GM23338 (cell line): Measurements from ENCODE around the gene SEMG1. TPM values are rescaled to one million over a fixed set of nuclear protein-coding genes. Genes with fewer than 3 reads are reported as not detected.
A peak's percentile ranks its signal among the peaks of the same experiment; 100 is the strongest.

Experiments
- ATAC-seq: fragments of 200-7000 bp; cut with Tn5 transposase; 3 replicates; pipeline ENCODE4 v1.9.1; 2020
- DNase-seq: peaks from one replicate; pipeline ENCODE4 v3.0.0-alpha.2; 2015; ENCODE audit warnings: low spot score
- H2AFZ ChIP-seq: fragments of 200-600 bp; sonication (generic); 2 replicates; pipeline ENCODE4 v1.8.0; 2016; ENCODE audit warnings: antibody characterized with exemption, mild to moderate bottlenecking, moderate library complexity
- H3F3A ChIP-seq: fragments of 200-600 bp; sonication (generic); replicated peaks from 2 replicates; pipeline ENCODE4 v1.8.0; 2017; ENCODE audit warnings: antibody characterized with exemption, mixed run types, low read depth
- H3K27ac ChIP-seq: fragments of 200-600 bp; sonication (generic); 2 replicates; pipeline ENCODE4 v1.6.1; 2016; ENCODE audit warnings: low read depth
- H3K27me3 ChIP-seq: fragments of 200-600 bp; sonication (generic); 2 replicates; pipeline ENCODE4 v1.8.0; 2016; ENCODE audit warnings: mild to moderate bottlenecking, mixed run types, moderate library complexity; ENCODE audit not compliant: insufficient read depth
- H3K36me3 ChIP-seq: fragments of 200-600 bp; sonication (generic); 2 replicates; pipeline ENCODE4 v1.8.0; 2016; ENCODE audit warnings: mild to moderate bottlenecking; ENCODE audit not compliant: insufficient read depth
- H3K4me1 ChIP-seq: fragments of 200-600 bp; sonication (generic); 2 replicates; pipeline ENCODE4 v1.8.0; 2016; ENCODE audit warnings: mild to moderate bottlenecking, moderate library complexity; ENCODE audit not compliant: insufficient read depth
- H3K4me2 ChIP-seq: fragments of 200-600 bp; sonication (generic); 2 replicates; pipeline ENCODE4 v1.7.1; 2017; ENCODE audit warnings: mixed run types
- H3K4me3 ChIP-seq: fragments of 200-600 bp; sonication (generic); 2 replicates; pipeline ENCODE4 v1.6.1; 2016; ENCODE audit warnings: mixed run types
- H3K79me2 ChIP-seq: fragments of 200-600 bp; sonication (generic); replicated peaks from 2 replicates; pipeline ENCODE4 v1.8.0; 2017; ENCODE audit warnings: mild to moderate bottlenecking; ENCODE audit not compliant: insufficient read depth
- H3K9me2 ChIP-seq: fragments of 200-600 bp; sonication (generic); 2 replicates; pipeline ENCODE4 v1.8.0; 2017; ENCODE audit not compliant: insufficient read depth
- H4K20me1 ChIP-seq: fragments of 200-600 bp; sonication (generic); replicated peaks from 2 replicates; pipeline ENCODE4 v1.8.0; 2017; ENCODE audit warnings: mild to moderate bottlenecking; ENCODE audit not compliant: insufficient read depth
- H3K27ac Mint-ChIP-seq: 2 replicates; pipeline ENCODE4 v1.8.0; 2020; ENCODE audit warnings: inconsistent platforms, mild to moderate bottlenecking, moderate library complexity, mixed read lengths
- H3K27me3 Mint-ChIP-seq: 3 replicates; pipeline ENCODE4 v1.8.0; 2022; ENCODE audit warnings: low read depth, mild to moderate bottlenecking, moderate library complexity, mixed read lengths, inconsistent platforms; ENCODE audit not compliant: insufficient read depth, poor library complexity
- H3K36me3 Mint-ChIP-seq: 3 replicates; pipeline ENCODE4 v1.8.0; 2021; ENCODE audit warnings: low read depth, mild to moderate bottlenecking, inconsistent platforms, moderate library complexity, mixed read lengths
- H3K4me1 Mint-ChIP-seq: 3 replicates; pipeline ENCODE4 v1.8.0; 2020; ENCODE audit warnings: mild to moderate bottlenecking, inconsistent platforms, mixed read lengths
- H3K4me3 Mint-ChIP-seq: 3 replicates; pipeline ENCODE4 v1.8.0; 2021; ENCODE audit warnings: moderate library complexity, mild to moderate bottlenecking, inconsistent platforms, mixed read lengths
- H3K9me3 Mint-ChIP-seq: 3 replicates; pipeline ENCODE4 v1.8.0; 2020; ENCODE audit warnings: moderate library complexity, mild to moderate bottlenecking, inconsistent platforms, mixed read lengths
- CREB1 ChIP-seq: fragments of 250-450 bp; sonication (Bioruptor Pico); IDR thresholded peaks from 2 replicates; pipeline ENCODE4 v1.5.0; 2020; ENCODE audit warnings: low read depth, mild to moderate bottlenecking, moderate library complexity
- CTCF ChIP-seq, 2 experiments: fragments of 200-600 bp in 1 of 2; sonication (generic) in 1 of 2; conservative IDR thresholded peaks; 2 replicates each; pipeline versions ENCODE4 v1.5.1 to v1.6.1; 2016 to 2017; ENCODE audit warnings: antibody characterized with exemption in 2 of 2, low read depth in 2 of 2, mild to moderate bottlenecking in 2 of 2, moderate library complexity in 1 of 2
- ETS1 ChIP-seq: IDR thresholded peaks from 2 replicates; pipeline ENCODE4 v1.6.1; 2016; ENCODE audit warnings: antibody characterized with exemption
- EZH2phosphoT487 ChIP-seq: fragments of 200-600 bp; sonication (generic); IDR thresholded peaks from one replicate; pipeline ENCODE4 v1.8.1; 2018; ENCODE audit warnings: antibody characterized with exemption; ENCODE audit not compliant: unreplicated experiment
- ZNF331 ChIP-seq: fragments of 250-450 bp; sonication (Bioruptor Pico); IDR thresholded peaks from 2 replicates; pipeline ENCODE4 v1.5.0; 2020; ENCODE audit warnings: low read depth, mild to moderate bottlenecking, moderate library complexity
- polyA plus RNA-seq: library from polyadenylated mRNA; unstranded; fragments of >200 nt; fragmentation: Nextera tagmentation; extraction: Ambion mirVana; gene quantifications from 2 replicates; pipeline ENCODE4 v1.2.1, GENCODE V29; 2016
- total RNA-seq: library from RNA; depleted of rRNA; stranded (reverse); fragments of >200 nt; shearing (Covaris generic); gene quantifications from 2 replicates; pipeline ENCODE4 v1.2.3, GENCODE V29; 2014

The SEMG1 gene
- total and polyA plus RNA-seq, 2 experiments from 2014 or later: 3.3 to 5.7 TPM

- Histone ChIP-seq H3K27ac (no peak overlapping the region), H3K4me3 (no peak overlapping the region), H4K20me1 (no peaks in the 10 kb centered on the region), H3F3A (no peaks in the 10 kb centered on the region), H2AFZ (no peak overlapping the region), H3K4me1 (no peaks in the 10 kb centered on the region), H3K4me2 (no peak overlapping the region), H3K36me3 (no peaks in the 10 kb centered on the region), H3K27me3 (no peaks in the 10 kb centered on the region), H3K79me2 (no peaks in the 10 kb centered on the region), H3K9me2 (peaks cover 9% of the 10 kb centered on the region; the same call in 1 of the 2 replicates)
- Mint-ChIP-seq H3K9me3 (no peaks in the 10 kb centered on the region), H3K4me3 (no peak overlapping the region), H3K4me1 (no peaks in the 10 kb centered on the region), H3K36me3 (no peaks in the 10 kb centered on the region), H3K27me3 (no peaks in the 10 kb centered on the region), H3K27ac (no peak overlapping the region)
- ATAC-seq (no peak), DNase-seq (no peak)
- TF ChIP-seq CREB1 (CRISPR knock-in tag): no peak
Observed at GRCh38 chr20:45223136-45223535, 16.3 kb downstream of the SEMG1 start.

- Mint-ChIP-seq H3K27me3 (peaks cover 2% of the 10 kb centered on the region), H3K27ac (no peak overlapping the region), H3K4me3 (no peak overlapping the region), H3K36me3 (no peaks in the 10 kb centered on the region), H3K4me1 (no peaks in the 10 kb centered on the region), H3K9me3 (no peaks in the 10 kb centered on the region)
- no peak for DNase-seq
- no peak overlapping the region for H3K4me3 ChIP-seq
- H3K4me1 ChIP-seq: no peaks in the 10 kb centered on the region
- no peak for ATAC-seq
- no peaks in the 10 kb centered on the region for H3K36me3 ChIP-seq
- TF ChIP-seq EZH2phosphoT487 (no peak), ETS1 (no peak)
- H3F3A ChIP-seq: no peaks in the 10 kb centered on the region
- no peak overlapping the region for H3K27ac ChIP-seq
- no peaks in the 10 kb centered on the region for H3K79me2 ChIP-seq
- H4K20me1 ChIP-seq: no peaks in the 10 kb centered on the region
- no peak overlapping the region for H2AFZ ChIP-seq
- H3K4me2 ChIP-seq: no peak overlapping the region
- no peaks in the 10 kb centered on the region for H3K27me3 ChIP-seq
- peaks cover 9% of the 10 kb centered on the region; the same call in 1 of the 2 replicates for H3K9me2 ChIP-seq
Observed at GRCh38 chr20:45226287-45226686, 19.5 kb downstream of the SEMG1 start.

- peak; percentile 91 for DNase-seq
- no peak overlapping the region for H3K27ac Mint-ChIP-seq
- Histone ChIP-seq H3K4me3 (no peak overlapping the region), H3K4me1 (no peaks in the 10 kb centered on the region), H3K79me2 (no peaks in the 10 kb centered on the region), H3K27ac (no peak overlapping the region), H3K27me3 (no peaks in the 10 kb centered on the region), H3K36me3 (no peaks in the 10 kb centered on the region), H3F3A (no peaks in the 10 kb centered on the region), H4K20me1 (no peaks in the 10 kb centered on the region), H3K9me2 (no peaks in the 10 kb centered on the region), H2AFZ (peak overlapping the region; percentile 79), H3K4me2 (no peak overlapping the region)
- H3K9me3 Mint-ChIP-seq: no peaks in the 10 kb centered on the region; the same call in 2 of the 3 replicates
- H3K4me3 Mint-ChIP-seq: no peak overlapping the region
- no peaks in the 10 kb centered on the region for H3K36me3 Mint-ChIP-seq
- H3K4me1 Mint-ChIP-seq: no peaks in the 10 kb centered on the region
- peaks cover 5% of the 10 kb centered on the region for H3K27me3 Mint-ChIP-seq
- TF ChIP-seq ZNF331 (CRISPR knock-in tag): no peak
- peak; percentile 89 to 90 for TF ChIP-seq CTCF (conservative IDR thresholded peaks at IDR 0.05; ENCODE audit: low read depth in 2 of 2)
- ATAC-seq: peak; percentile 97
Observed at GRCh38 chr20:45229264-45230056, 22.6 kb downstream of the SEMG1 start.
